GM21526 (cell line): ENCODE results near the gene AGPAT3.
"Not testable (repeated sequence)": the region's sequence is repeated elsewhere in the genome, so short reads cannot be mapped to it uniquely, and the experiment has no call there.

Experiments
- ATAC-seq: cut with Tn5 transposase; IDR thresholded peaks from one replicate; pipeline ENCODE4 v1.9.1; 2021; ENCODE audit warnings: moderate library complexity; ENCODE audit not compliant: unreplicated experiment, low FRiP score

The AGPAT3 gene, protein sequence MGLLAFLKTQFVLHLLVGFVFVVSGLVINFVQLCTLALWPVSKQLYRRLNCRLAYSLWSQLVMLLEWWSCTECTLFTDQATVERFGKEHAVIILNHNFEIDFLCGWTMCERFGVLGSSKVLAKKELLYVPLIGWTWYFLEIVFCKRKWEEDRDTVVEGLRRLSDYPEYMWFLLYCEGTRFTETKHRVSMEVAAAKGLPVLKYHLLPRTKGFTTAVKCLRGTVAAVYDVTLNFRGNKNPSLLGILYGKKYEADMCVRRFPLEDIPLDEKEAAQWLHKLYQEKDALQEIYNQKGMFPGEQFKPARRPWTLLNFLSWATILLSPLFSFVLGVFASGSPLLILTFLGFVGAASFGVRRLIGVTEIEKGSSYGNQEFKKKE

DNA sequence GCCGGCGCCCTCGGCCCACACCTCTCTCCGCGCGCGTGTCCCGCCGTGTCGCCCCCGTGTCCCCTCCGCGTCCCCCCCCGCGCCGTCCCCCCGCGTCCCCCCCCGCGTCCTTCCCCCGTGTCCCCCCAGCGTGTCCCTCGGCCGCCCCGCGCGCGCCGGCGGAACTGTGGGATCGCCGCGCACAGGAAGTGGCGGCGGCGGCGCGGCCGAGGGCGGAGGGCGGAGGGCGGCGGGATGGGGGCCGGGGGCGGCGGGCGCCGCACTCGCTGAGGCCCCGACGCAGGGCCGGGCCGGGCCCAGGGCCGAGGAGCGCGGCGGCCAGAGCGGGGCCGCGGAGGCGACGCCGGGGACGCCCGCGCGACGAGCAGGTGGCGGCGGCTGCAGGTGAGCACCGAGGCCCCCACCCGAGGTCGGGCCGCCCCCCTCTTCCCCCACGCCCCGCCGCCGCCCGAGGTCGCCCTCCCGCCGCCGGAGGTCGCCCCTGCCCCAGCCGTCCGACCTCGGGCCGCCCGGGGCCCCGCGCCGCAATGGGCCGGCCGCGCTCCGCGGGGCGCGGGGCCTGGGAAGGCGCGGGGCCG is at the start of gene AGPAT3:
AGPAT3 (plus strand) TSS at position 262 of the 578 bp plus-strand sequence. CDS start 94,459 bp downstream, outside the sequence.
- ATAC-seq = no peak

DNA sequence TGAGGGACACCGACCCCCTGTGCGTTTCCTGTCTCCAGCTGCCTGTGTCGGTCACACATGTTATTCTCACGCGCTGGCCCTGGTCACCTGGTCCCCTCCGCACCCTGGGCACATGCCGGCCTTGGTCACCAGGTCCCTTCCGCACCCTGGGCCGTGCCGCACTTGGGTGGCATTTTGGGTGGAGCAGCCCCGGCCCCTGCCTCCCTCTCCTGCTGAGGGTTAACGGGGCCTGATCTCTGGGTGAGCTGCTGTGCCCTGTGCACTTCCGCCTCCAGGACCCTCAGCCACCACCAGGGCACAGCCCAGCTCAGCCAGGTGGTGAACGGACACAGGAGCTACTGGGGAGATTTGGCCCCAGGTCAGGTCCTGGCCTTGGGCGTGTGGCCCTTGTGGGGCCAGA is 49.0 kb upstream of the AGPAT3 start:
- ATAC-seq = no peak

DNA sequence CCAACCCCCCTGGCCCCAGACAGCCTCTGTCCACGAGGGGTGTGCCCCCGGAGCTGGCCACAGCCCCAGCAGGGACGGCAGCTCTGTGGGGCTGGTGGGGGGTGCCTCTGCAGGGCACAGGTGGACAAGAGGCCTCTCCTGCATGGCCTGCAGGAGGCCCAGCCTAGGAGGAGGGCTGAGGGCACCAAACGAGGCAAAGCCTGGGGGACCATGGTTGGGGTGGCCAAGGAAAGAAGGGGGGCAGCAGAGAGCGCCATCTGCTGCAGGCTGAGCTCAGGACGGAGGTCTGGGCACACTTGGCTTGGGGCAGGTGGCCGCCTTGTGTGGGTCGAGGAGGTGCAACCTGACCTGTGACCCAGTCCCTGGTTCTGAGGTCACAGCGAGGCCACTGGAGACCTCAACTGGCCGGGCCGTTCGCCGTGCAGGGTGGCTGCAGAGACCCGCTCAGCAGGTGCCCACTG is 48.4 kb upstream of the AGPAT3 start:
- ATAC-seq = no peak

DNA sequence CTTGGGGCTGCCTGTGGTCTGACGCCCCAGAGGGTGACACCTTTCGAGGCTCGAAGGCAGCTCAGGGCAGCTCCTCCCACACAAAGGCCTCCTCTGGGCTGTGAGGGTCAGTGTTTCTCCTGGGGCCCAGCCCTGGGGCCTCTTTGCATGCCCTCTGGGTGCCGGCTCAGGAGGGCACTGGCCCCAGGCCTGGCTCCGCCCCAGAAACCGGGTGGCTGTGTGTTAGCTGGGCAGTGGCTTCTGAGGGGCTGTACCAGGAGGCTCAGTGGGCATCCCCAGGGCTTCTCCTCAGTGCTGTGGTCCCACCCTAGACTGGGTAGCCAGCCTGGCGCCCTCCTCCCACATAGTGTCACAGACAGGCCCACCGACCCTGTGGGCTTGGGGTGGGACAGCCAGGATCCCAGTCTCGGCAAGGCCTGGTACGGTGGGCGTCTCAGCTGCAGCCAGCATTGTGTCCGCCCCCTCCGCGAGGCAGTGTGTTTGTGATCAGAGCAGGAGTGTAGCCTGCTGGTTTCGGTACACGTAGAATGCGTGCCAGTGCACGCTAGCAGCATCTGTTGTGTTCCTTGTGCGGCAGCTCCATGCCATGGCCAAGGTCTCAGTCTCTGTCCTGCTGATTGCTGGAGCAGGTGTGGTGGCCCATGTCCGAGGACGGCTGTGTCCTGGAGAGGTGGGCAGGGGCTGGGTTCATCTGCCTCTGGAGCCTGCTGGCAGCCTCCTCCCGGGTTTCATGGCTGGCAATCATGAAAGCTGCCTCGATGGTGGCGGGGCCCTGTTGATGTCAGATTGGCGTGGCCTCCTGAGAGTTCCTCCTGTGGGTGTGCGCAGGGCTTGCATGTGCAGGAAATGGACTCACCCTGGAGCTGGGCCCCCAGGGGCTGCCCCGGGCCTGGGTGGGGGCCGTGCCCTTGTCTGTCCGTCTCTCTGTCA is 47.6 kb upstream of the AGPAT3 start:
- ATAC-seq = no peak

DNA sequence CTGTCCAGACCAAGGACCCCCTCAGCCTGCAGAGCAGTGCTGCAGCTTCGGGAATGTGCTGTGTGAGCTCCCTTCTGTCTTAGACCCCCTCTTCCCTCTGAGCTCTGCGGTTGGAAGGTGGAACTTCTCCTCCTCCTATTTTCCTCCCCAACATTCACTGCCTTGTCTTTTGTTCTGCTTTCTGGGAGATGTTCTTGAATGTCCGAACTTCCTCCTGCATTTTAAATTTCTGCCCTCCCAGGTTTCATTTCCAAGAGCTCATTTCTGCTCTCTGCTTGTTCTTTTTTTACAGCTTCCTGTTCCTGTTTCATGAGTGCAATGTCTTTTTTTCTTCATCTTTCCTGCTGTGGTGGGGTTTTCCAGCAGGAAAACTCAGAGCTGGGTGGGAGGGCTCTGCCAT is 46.3 kb upstream of the AGPAT3 start:
- ATAC-seq = no peak

DNA sequence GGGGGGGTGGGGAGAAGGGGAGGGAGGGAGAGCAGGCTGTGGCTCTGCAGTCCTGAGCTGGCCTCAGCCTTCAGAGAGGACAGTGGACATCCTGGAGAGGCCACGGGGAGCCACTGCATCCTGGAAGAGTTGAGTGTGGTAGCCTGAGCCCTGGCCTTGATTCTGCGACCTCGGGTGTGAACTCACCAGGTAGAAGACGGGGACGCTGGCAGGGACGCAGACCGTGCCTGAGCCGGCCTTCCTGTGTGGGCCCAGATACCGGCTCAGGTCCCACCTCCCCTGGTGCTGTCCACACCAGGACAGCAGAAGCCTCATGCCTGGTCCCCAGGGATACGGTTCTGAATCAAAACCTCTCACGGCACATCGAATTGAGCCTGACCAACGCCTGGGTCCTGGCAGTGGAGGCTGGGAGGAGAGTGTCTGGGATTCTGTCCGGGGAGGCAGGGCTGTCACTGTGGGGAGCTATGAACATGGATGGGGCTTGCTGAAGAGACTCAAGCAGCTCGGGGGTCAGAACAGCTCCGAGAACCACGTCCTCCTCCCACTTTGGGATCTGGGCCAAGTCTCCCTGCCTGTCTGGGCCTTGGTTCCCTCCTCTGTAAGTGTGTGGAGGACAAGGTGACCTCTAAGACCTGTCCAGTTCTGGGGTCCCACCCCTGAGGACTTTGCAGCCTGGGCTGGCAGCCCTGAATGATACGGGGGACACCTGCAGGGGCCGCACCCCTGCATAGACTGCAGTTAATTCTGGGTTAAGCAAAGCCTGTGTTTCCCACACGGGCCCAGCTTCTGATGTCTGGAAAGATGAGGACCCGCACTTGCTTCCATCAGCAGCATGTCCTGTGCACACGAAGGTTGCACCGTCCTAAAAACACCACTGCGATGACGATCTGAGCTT is 45.3 kb upstream of the AGPAT3 start:
- no peak for ATAC-seq

DNA sequence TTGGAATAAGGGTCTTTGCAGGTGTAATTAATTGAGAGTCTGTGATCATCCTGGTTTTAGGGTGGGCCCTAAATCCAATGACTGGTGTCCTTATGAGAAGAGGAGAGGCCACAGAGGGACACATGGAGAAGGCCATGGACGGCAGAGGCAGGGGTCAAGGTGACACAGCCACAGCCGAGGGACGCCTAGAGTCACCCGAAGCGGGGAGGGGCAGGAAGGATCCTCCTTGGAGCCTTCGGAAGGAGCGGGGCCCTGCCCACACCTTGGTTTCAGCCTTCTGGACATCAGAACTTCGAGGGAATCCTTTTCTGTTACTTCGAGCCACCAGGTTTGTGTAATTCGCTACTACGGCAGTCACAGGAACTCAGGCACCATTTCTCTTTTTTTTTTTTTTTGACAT is 44.6 kb upstream of the AGPAT3 start:
- no peak for ATAC-seq

DNA sequence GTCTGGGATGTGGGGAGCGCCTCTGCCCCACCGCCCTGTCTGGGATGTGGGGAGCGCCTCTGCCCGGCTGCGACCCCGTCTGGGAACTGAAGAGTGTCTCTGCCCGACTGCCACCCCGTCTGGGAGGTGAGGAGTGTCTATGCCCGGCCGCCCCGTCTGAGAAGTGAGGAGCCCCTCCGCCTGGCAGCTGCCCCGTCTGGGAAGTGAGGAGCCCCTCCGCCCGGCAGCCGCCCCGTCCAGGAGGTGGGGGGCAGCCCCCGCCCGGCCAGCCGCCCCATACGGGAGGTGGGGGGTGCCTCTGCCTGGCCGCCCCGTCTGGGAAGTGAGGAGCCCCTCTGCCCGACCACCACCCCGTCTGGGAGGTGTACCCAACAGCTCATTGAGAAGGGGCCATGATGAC is 42.9 kb upstream of the AGPAT3 start:
- ATAC-seq = not testable (repeated sequence)

DNA sequence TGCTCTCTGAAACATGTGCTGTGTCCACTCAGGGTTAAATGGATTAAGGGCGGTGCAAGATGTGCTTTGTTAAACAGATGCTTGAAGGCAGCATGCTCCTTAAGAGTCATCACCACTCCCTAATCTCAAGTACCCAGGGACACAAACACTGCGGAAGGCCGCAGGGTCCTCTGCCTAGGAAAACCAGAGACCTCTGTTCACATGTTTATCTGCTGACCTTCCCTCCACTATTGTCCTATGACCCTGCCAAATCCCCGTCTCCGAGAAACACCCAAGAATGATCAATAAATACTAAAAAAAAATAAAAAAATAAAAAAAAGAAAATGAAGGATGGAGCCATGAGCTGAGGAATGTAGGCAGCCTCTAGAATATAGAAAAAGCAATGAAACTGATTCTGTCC is 42.3 kb upstream of the AGPAT3 start:
- not testable (repeated sequence) for ATAC-seq

DNA sequence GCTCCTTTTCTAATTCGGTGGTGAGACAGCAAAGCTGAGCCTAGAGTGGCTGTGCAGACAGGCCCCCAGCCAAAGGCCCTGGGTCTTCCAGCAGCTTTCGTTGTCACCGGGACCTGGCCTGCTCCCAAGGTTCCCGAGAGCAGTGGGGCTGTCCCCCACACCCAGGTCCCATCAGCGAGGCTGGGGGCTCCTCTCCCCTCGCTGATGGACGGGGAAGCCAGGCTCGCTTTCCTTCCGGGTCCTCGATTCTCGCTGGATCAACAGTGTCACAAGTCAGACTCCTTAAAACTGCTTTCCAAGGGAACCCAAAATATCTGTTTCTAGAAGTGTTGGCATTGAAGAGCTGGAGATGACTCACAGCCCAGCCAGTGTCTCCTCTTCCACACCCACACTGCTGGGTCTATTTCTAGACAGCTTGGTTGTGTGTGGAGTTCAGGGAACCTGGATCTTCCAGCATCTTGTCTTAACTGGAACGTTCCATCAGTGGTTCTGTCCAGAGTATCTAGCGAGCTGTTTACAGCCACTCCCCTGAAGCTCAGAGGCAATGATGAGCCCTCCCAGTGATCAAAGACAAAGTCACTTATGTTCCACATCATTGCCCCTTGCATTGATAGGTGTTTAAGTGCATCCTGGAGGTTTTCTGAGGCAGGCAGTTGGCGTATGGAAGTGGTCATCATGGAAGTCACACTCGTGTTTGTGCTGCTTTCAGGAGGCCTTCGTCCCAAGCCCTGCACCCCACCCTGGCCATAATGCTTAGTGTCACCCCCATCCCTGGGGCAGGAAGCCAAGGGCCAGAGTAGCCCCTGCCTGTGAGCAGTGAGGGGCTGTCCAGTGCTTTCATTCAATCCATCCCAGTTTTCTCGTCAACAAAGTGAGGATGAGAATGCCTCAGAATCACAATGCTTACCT is 40.4 kb upstream of the AGPAT3 start:
- no peak for ATAC-seq

DNA sequence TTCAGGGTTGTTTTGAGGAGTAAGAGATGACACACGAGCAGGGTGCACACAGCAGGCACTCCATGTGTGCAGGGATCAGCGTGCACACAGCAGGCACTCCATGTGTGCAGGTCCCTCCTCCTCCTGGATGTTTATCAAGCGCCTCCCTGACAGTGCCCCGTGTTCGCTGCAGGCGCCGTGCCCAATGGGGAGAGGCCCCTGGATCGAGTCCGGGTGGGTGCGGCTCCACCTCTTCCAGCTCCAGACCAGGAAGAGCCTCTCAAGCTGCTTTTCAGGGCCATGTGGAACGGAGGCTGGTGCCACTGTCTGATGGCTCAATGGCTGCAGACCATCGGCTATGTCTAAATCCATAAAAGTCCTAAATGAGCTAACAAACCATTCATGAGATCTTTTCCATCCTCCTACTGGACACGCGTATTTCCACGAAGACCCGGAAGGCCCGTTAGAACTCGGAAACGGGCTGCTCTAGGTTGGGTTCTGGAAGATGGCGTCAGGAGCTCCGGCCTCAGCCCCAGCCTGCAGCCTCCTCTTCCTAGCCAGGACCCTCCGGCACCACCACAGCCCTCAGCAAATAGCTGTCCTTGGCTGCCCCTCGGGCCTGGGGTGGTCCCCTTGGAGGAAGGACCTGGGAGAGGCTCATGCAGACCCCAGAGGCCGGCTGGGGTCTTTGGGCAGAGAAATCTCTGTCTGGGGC is 39.6 kb upstream of the AGPAT3 start:
- no peak for ATAC-seq

DNA sequence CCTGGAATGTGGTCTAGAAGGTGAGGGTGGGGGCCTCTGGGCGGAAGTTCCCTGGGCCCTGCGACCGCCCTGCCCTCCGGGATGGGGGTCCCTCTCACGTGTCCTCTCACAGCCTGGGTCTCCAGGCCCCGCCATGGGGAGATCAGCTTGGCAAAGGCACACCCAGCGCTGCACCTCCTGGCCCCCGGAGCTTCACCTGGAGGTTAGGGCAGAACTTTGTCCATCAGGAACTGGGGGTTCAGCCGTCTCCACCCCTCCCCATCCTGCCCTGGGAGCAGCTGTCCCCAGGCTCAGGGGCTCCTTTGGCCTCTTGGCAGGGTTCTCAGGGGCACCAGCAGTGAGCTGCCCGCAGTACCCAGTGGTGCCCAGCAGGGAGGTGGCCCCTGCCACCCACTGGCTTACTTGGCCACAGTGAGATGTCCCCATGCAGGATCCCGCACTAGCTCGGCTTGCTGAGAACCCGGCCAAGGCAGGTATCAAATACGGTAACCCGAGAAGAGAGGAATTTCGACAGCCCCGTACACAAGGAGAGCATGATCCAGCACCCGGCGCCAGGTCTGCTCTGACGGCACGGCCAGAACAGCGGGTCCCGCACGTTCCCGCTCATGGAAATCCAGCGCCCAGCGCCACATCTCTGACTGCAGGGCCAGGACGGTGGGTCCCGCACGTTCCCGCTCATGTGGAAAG is 38.9 kb upstream of the AGPAT3 start:
- ATAC-seq = no peak

DNA sequence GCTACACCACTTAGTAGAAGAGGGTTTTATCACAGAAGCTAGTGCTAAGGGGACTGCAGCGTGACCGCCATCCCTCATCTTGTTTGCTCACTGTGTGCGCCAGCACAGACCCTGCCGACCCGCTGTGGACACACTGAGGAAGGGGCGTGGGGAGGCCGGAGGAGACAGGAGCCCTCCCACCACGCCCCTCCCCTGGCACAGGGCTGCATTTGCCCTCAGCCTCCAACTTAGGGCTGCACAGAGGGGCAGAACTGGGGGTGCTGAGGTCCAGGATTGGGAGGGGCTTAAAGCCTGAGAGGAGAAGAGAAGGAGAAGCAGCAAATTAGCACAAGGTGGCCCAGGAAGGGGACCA is 38.4 kb upstream of the AGPAT3 start:
- ATAC-seq = no peak

DNA sequence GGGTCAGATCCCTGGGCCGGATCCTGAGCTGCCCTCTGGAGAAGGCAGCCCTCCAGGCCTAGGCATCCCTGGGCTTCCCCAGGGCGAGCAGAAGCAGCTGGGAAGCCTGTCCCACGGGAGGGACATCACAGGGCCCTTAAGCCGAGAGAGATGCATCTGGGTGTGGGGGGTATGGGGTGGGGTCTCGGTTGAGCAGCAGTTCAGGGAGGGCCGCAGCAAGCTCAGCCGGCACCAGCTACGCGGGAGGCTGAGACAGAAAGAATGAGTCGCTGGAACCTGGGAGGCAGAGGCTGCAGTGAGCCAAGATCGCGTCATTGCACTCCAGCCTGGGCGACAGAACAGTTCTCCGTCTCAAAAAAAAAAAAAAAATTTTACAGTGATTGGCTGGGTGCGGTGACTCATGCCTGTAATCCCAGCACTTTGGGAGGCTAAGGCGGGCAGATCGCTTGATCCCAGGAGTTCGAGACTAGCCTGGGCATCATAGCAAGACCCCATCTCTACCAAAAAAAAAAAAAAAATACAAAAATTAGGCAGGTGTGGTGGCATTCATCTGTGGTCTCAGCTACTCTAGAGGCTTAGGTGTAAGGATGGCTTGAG is 37.9 kb upstream of the AGPAT3 start:
- no peak for ATAC-seq

DNA sequence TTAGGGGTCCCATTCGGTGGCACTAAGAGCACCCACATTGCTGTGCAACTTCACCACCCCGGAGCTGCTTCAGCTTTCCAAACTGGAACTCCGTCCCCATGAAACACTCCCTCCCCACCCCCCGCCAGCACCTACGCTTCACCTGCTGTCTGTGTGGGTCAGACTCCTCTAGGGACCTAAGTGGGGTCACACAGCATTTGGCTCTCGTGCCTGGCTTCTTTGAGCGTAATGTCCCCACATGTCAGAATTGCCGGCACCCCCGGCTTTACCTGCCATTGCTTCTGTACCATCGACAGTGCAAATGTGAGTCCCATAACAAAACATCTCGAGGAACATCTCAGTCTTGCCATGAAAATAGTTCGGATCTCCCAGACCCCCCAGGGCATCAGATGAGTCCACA is 35.9 kb upstream of the AGPAT3 start:
- no peak for ATAC-seq

DNA sequence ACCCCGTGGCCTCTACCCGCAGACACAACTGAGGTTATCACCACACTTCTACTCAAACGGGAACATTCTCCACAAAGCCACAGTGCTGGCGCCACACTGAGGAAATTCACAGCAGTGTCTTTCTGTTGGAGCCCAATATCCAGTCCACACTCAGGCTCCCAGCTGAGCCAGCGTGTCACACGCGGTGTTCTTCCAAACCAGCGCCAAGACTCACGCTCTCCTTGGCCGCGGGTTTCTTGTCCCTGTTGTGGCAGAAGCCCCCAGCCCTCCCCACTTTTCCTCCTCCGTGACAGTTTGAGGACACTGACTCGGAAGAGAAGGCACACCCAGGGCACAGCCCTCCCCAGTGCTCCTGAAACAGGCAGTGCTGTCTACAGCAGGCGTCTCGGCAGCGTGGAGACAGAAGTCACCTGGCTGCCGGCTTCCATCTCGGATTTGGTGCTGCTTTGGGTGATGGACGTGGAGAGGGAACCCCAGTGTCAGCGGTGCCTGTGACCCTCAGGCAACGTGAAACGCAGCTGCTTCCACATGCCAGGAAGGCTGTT is 35.4 kb upstream of the AGPAT3 start:
- no peak for ATAC-seq

DNA sequence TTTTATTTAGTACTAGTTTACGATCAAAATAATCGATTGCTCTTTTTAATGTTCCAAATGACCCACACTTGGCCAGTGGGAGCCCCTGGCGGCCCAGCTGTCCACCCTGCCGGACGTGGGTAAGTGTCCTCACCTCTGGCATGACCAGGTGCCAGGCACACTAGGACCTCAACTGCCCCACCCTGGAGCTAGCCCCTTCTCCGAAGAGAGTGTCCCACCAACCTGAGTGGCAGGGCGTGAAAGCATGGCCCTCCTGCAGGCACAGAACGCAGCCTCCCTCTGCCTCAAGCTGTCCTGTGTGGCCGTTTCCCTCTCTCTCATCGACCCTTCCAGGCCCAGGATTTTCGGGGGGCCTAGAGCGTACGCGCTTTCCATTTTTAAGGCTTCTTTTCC is 32.9 kb upstream of the AGPAT3 start:
- no peak for ATAC-seq
